AG04449 (cell line): ENCODE measurements around the gene SKOR2.
"Not testable (repeated sequence)": the region's sequence is repeated elsewhere in the genome, so short reads cannot be mapped to it uniquely, and the experiment has no call there.

Source experiments
- CTCF ChIA-PET: fragments of 350-600 bp; formaldehyde crosslinking; extraction: SDS; loops from one replicate; lab custom pipeline; 2021; ENCODE audit warnings: antibody characterized with exemption; lab: Yijun Ruan, JAX
- POLR2A ChIA-PET: fragments of 400-600, 350-600 bp; formaldehyde crosslinking; extraction: SDS; loops from one replicate; lab custom pipeline; 2020; ENCODE audit warnings: antibody characterized with exemption, inconsistent platforms; lab: Yijun Ruan, JAX
- DNase-seq: peaks from one replicate; pipeline ENCODE4 v3.0.0-alpha.2; 2010; ENCODE audit warnings: low read depth, low spot score
- H3K4me3 ChIP-seq: 2 replicates; pipeline ENCODE4 v1.5.1; 2011; ENCODE audit warnings: low read depth, mild to moderate bottlenecking, control low read depth, low read length
- CTCF ChIP-seq: IDR thresholded peaks from one replicate; pipeline ENCODE4 v1.5.1; 2011; ENCODE audit warnings: mild to moderate bottlenecking, moderate library complexity, low read length, control low read depth, inconsistent platforms; ENCODE audit not compliant: insufficient read depth; ENCODE audit errors: missing control alignments

The SKOR2 gene

DNA sequence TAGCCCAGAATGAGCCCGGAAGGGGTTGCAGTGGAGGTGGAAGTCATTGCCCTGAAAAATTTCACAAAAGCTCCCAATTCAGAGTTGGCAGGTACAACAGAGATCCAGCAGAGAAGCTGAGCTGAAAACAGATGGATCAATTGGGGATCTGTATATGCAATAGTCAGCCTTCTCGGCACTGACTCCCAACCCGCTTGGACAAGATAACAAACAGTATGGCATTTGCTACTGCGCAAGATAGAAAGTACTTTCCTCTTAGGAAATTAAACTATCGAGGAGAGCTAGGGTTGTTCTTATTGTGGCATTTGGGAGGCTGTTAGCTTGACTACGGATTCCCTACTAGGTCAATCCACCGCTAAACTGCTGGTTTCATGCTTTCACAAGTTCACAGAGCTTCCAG is 63.7 kb downstream of the SKOR2 start:
- no peak overlapping the region for H3K4me3 ChIP-seq

GRCh38 chr18:47184419-47185050 is 66.9 kb downstream of the SKOR2 start:
- ChIA-PET CTCF (interaction anchor here (0.7 to 1.3 kb wide), 2 partner anchors 18 to 84 kb away, joined by 3 to 4 read pairs; no protein-coding TSS in a partner anchor), POLR2A (no interaction called here)
- H3K4me3 ChIP-seq = no peak overlapping the region
- no peak for TF ChIP-seq CTCF
- no peak for DNase-seq

More for the DNA sequence above, 63.7 kb downstream of the SKOR2 start:
- ChIA-PET POLR2A (no interaction called here), CTCF (interaction anchor here (0.6 to 2.3 kb wide), 3 partner anchors 17 to 139 kb away, joined by 3 to 7 read pairs (median 4); no protein-coding TSS in a partner anchor)
- DNase-seq = no peak
- TF ChIP-seq CTCF = no peak

GRCh38 chr18:47182156-47182555 is 69.3 kb downstream of the SKOR2 start:
- H3K4me3 ChIP-seq, CTCF ChIA-PET, DNase-seq, POLR2A ChIA-PET: not testable (repeated sequence)

DNA sequence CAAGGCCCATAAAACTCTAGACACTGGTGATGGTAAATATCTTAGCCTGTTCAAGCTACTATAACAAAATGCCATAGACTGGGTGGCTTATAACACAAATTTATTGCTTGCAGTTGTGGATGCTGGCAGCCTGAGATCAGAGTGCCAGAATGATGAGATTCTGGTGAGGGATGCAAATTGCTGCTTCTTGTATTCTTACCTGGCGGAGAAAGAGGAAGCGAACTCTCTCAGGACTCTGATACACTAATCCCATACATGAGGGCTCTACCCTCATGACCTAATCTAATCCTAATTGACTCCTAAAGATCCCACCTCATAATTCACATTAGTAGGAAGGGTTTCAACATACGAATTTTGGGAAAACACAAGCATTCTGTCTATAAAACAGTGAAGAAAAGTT is 70.7 kb downstream of the SKOR2 start:
- no peak for TF ChIP-seq CTCF
- ChIA-PET POLR2A (no interaction called here), CTCF (no interaction called here)
- DNase-seq = no peak
- H3K4me3 ChIP-seq = no peak overlapping the region

DNA sequence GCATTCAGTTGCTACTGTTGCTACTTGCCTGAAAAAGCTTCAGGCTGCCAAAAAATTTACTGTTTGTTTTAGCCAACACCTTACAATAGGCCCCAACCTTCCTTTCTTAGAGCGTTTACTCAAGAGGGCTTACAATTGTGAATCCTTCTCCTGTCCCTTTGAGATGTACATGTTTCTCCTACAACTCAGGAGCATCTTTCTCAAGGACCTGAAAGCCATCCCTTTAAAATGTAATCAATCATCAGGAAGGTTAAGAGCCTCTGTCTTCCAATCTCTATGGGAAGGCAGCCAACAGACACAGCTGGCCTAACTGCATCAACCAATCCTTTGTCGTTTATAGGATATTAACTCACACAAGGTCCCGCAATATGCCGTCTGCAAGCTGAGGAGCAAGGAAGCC is 71.9 kb downstream of the SKOR2 start:
- no peak for DNase-seq
- POLR2A ChIA-PET = no interaction called here
- no peak for TF ChIP-seq CTCF
- H3K4me3 ChIP-seq = no peak overlapping the region
- CTCF ChIA-PET = no interaction called here

DNA sequence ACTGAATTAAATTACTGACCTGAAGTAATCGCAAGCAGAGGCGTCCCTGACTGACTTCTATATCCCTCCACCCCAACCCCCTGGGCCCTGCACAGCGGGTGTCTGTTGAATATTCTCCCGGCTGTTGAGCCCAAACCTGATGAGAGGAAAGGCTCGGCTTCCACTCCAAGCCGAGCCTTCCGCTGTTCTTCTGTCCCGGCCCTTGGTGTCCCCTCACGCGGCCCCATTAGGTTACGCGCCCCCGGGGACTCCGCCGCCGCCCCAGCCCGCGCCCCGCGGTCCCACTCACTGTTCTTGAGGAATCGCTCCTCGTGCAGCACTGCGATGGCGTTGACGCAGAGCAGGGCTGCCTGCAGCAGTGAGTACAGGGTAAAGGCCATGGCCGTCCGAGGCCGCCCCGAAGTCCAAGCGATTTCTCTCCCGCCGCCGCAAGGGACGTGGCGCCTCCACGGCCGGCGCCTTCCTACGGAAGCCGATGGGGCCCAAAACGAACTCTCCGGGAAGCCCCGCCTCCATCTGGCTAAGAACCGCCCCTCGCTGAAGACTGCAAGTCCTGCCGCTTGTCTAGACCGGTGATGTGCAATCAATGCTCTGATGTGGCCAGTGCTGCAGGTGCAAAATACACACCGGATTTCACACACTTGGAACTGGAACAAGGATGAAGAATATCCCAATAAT is 75.4 kb downstream of the SKOR2 start, which contains the start of gene IER3IP1:
TSS of gene IER3IP1 (minus strand) at position 467 of the 678 bp plus-strand sequence. CDS start at position 380, 87 bp downstream.
- peak; percentile 21 for TF ChIP-seq CTCF
- CTCF ChIA-PET = no interaction called here
- POLR2A ChIA-PET = no interaction called here
- peak within 1 kb of the TSS; percentile 88 for H3K4me3 ChIP-seq
- peak; percentile 59 for DNase-seq
